Endodermal cell (in vitro differentiated cells): ENCODE data around the gene NOD1. TPM values are rescaled to one million over a fixed set of nuclear protein-coding genes. Genes with fewer than 3 reads are reported as not detected.

Source experiments
- DNase-seq: peaks from one replicate; pipeline ENCODE4 v3.0.0-alpha.2; 2017
- H3K27ac ChIP-seq: 2 replicates; pipeline ENCODE4 v1.5.1; 2013; ENCODE audit warnings: mild to moderate bottlenecking, low read depth, low read length, moderate library complexity
- H3K27me3 ChIP-seq: 2 replicates; pipeline ENCODE4 v1.6.1; 2013; ENCODE audit warnings: mild to moderate bottlenecking, low read length, moderate library complexity; ENCODE audit not compliant: insufficient read depth, control insufficient read depth, poor library complexity, severe bottlenecking
- H3K36me3 ChIP-seq: 2 replicates; pipeline ENCODE4 v1.7.0; 2013; ENCODE audit warnings: mild to moderate bottlenecking, low read length, moderate library complexity; ENCODE audit not compliant: control insufficient read depth, insufficient read depth
- H3K4me1 ChIP-seq: one replicate; pipeline ENCODE4 v1.7.0; 2013; ENCODE audit warnings: low read length; ENCODE audit not compliant: control insufficient read depth, insufficient read depth
- H3K4me3 ChIP-seq: 2 replicates; pipeline ENCODE4 v1.5.1; 2013; ENCODE audit warnings: mild to moderate bottlenecking, low read length, moderate library complexity
- H3K9ac ChIP-seq: 2 replicates; pipeline ENCODE4 v1.6.1; 2013; ENCODE audit warnings: mild to moderate bottlenecking, low read length, moderate library complexity; ENCODE audit not compliant: poor library complexity, severe bottlenecking; ENCODE audit errors: extremely low read depth
- H3K9me3 ChIP-seq: 2 replicates; pipeline ENCODE4 v1.6.1; 2013; ENCODE audit warnings: mild to moderate bottlenecking, low read length, moderate library complexity; ENCODE audit not compliant: control insufficient read depth
- H3K27ac Mint-ChIP-seq: 2 replicates; pipeline ENCODE4 v1.8.0; 2020; ENCODE audit warnings: mixed read lengths
- H3K27me3 Mint-ChIP-seq: 2 replicates; pipeline ENCODE4 v1.8.0; 2021; ENCODE audit warnings: mild to moderate bottlenecking, mixed read lengths; ENCODE audit not compliant: insufficient read depth
- H3K36me3 Mint-ChIP-seq: 2 replicates; pipeline ENCODE4 v1.8.0; 2020; ENCODE audit warnings: low read depth, mixed read lengths
- H3K4me1 Mint-ChIP-seq: 2 replicates; pipeline ENCODE4 v1.8.0; 2020; ENCODE audit warnings: mixed read lengths
- H3K4me3 Mint-ChIP-seq: 2 replicates; pipeline ENCODE4 v1.8.0; 2020; ENCODE audit warnings: mild to moderate bottlenecking, moderate library complexity, mixed read lengths
- H3K9me3 Mint-ChIP-seq: 2 replicates; pipeline ENCODE4 v1.8.0; 2020; ENCODE audit warnings: mild to moderate bottlenecking, mixed read lengths
- CTCF ChIP-seq: fragments of 200-600 bp; sonication (generic); conservative IDR thresholded peaks from 2 replicates; pipeline ENCODE4 v1.5.0; 2021; ENCODE audit warnings: antibody characterized with exemption, mild to moderate bottlenecking
- WGBS, 2 experiments: methylation state at CpG; one replicate each; pipeline versions ENCODE4 v1.1.5 to v1.1.7; 2013; ENCODE audit warnings: missing lambda C conversion rate in 2 of 2, mixed read lengths in 1 of 2; ENCODE audit not compliant: insufficient coverage in 1 of 2, insufficient read length in 1 of 2; 5-methylcytosine and 5-hydroxymethylcytosine counted together
- total RNA-seq, 2 donors: library from RNA; stranded (reverse); fragmentation: NEBNext Ultra II Directional in 1 of 2; extraction: Animal tissue kit (Norgen Biotek cat#: 25700) in 1 of 2; gene quantifications; 2 replicates in 1 of 2; 3 replicates in 1 of 2; pipeline ENCODE4 v1.2.1, GENCODE V29; 2021

Gene NOD1
- total RNA-seq, 2 donors from 2014 or later, result 3.3 to 3.4 TPM

GRCh38 chr7:30464231-30464671, 14.3 kb downstream of the NOD1 start:
- Mint-ChIP-seq H3K27me3 (no peaks in the 10 kb centered on the region), H3K4me3 (no peak overlapping the region), H3K36me3 (no peaks in the 10 kb centered on the region), H3K27ac (no peak overlapping the region), H3K4me1 (peaks cover 5% of the 10 kb centered on the region), H3K9me3 (no peaks in the 10 kb centered on the region)
- 71 to 87% methylated on average over 3 to 5 of the region's 5 CpGs for WGBS, 2 experiments
- Histone ChIP-seq H3K4me1 (no peaks in the 10 kb centered on the region), H3K36me3 (no peaks in the 10 kb centered on the region), H3K27ac (no peak overlapping the region), H3K9me3 (no peaks in the 10 kb centered on the region), H3K4me3 (no peak overlapping the region), H3K27me3 (no peaks in the 10 kb centered on the region), H3K9ac (no peak overlapping the region)
- no peak for TF ChIP-seq CTCF
- DNase-seq, result peak; percentile 41

- H3K27me3 Mint-ChIP-seq, result no peaks in the 10 kb centered on the region
- no peak overlapping the region for H3K4me3 Mint-ChIP-seq
- no peaks in the 10 kb centered on the region for H3K27me3 ChIP-seq
- H3K27ac ChIP-seq, result no peak overlapping the region
- no peak for TF ChIP-seq CTCF
- H3K9me3 ChIP-seq, result no peaks in the 10 kb centered on the region
- no peaks in the 10 kb centered on the region for H3K4me1 Mint-ChIP-seq
- H3K4me3 ChIP-seq, result no peak overlapping the region
- no peak overlapping the region for H3K9ac ChIP-seq
- no peaks in the 10 kb centered on the region for H3K36me3 Mint-ChIP-seq
- H3K4me1 ChIP-seq, result no peaks in the 10 kb centered on the region
- no peaks in the 10 kb centered on the region for H3K9me3 Mint-ChIP-seq
- no peak for DNase-seq
- H3K36me3 ChIP-seq, result no peaks in the 10 kb centered on the region
- no peak overlapping the region for H3K27ac Mint-ChIP-seq
- WGBS, 2 experiments, result 94 to 98% methylated on average over 4 to 5 of the region's 6 CpGs
These were observed 15.0 kb downstream of the NOD1 start for GRCh38 chr7:30463405-30464145.

- no peaks in the 10 kb centered on the region for H3K4me1 Mint-ChIP-seq
- no peaks in the 10 kb centered on the region for H3K36me3 Mint-ChIP-seq
- H3K27me3 Mint-ChIP-seq, result no peaks in the 10 kb centered on the region
- no peak overlapping the region for H3K27ac ChIP-seq
- no peak overlapping the region for H3K27ac Mint-ChIP-seq
- H3K4me3 ChIP-seq, result no peak overlapping the region
- no peak for TF ChIP-seq CTCF
- no peaks in the 10 kb centered on the region for H3K27me3 ChIP-seq
- no peak for DNase-seq
- H3K4me1 ChIP-seq, result no peaks in the 10 kb centered on the region
- H3K9me3 Mint-ChIP-seq, result no peaks in the 10 kb centered on the region
- 100% methylated on average over 1 of the region's 1 CpG; no CpG with 5 or more reads in 1 of the 2 experiments for WGBS, 2 experiments
- no peak overlapping the region for H3K9ac ChIP-seq
- no peaks in the 10 kb centered on the region for H3K9me3 ChIP-seq
- no peaks in the 10 kb centered on the region for H3K36me3 ChIP-seq
- H3K4me3 Mint-ChIP-seq, result no peak overlapping the region
These were observed 16.4 kb downstream of the NOD1 start for GRCh38 chr7:30462179-30462578.
